Liver (tissue), 3 donors: ENCODE measurements around the gene CTTN.

ENCODE experiments used
- JUND ChIP-seq, 2 donors: IDR thresholded peaks; 2 replicates each; pipeline ENCODE4 v1.6.1; 2016; ENCODE audit warnings: antibody characterized with exemption in 2 of 2
- TF ChIP-seq, protein P1 (sequence below): fragments of 150-350 bp; IDR thresholded peaks from 2 replicates; pipeline ENCODE4 v1.5.1; 2017; ENCODE audit warnings: improper control_type of control experiment, low read depth, low read length; ENCODE audit not compliant: missing input control
- TF ChIP-seq, protein P2 (sequence below): IDR thresholded peaks from 2 replicates; pipeline ENCODE4 v1.6.1; 2016; ENCODE audit warnings: antibody characterized with exemption
- TF ChIP-seq, protein P3 (sequence below): IDR thresholded peaks from 2 replicates; pipeline ENCODE4 v1.6.1; 2016; ENCODE audit warnings: antibody characterized with exemption, mild to moderate bottlenecking
- donor health status: healthy.
- donor health status: healthy.

DNA sequence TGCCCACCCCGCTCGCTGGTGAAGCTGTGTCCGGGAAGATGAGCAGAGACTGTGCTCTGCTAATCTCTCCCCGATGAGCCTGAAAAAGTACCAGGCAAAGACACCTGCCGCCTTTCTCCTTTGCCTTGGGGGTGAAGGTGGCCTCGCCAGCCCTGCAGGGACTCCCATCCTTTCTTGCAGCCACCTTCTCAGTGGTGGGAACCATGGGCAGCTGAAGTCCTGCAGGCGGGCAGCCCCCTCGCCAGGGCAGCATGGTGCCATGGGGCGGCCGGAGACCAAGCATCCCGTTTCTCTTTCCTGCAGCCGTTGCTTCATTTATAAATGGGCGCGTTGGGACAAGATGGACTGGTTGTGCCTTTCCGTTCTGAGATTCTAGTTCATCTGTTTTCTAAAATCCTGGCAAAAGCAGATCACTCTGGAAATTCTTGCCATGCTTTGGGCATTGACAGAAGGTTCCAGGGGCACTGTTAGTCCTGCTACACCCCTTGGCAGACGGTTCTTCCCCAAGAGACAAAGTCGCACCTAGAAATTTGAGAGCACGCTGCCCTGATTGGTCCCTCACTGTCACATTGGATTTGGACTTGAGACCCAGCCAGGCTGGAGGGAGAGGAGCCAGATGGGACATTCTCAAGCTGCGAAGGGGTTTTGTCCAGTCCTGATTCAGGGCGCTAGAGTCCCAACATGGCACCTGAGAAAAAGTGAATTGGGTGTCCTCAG is 7.5 kb downstream of the CTTN start:
- TF ChIP-seq JUND (IDR thresholded peaks at IDR 0.05) = no peak
- TF ChIP-seq, protein P1, sequence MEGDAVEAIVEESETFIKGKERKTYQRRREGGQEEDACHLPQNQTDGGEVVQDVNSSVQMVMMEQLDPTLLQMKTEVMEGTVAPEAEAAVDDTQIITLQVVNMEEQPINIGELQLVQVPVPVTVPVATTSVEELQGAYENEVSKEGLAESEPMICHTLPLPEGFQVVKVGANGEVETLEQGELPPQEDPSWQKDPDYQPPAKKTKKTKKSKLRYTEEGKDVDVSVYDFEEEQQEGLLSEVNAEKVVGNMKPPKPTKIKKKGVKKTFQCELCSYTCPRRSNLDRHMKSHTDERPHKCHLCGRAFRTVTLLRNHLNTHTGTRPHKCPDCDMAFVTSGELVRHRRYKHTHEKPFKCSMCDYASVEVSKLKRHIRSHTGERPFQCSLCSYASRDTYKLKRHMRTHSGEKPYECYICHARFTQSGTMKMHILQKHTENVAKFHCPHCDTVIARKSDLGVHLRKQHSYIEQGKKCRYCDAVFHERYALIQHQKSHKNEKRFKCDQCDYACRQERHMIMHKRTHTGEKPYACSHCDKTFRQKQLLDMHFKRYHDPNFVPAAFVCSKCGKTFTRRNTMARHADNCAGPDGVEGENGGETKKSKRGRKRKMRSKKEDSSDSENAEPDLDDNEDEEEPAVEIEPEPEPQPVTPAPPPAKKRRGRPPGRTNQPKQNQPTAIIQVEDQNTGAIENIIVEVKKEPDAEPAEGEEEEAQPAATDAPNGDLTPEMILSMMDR = no peak
- TF ChIP-seq, protein P2, sequence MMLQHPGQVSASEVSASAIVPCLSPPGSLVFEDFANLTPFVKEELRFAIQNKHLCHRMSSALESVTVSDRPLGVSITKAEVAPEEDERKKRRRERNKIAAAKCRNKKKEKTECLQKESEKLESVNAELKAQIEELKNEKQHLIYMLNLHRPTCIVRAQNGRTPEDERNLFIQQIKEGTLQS = no peak
- TF ChIP-seq, protein P3, sequence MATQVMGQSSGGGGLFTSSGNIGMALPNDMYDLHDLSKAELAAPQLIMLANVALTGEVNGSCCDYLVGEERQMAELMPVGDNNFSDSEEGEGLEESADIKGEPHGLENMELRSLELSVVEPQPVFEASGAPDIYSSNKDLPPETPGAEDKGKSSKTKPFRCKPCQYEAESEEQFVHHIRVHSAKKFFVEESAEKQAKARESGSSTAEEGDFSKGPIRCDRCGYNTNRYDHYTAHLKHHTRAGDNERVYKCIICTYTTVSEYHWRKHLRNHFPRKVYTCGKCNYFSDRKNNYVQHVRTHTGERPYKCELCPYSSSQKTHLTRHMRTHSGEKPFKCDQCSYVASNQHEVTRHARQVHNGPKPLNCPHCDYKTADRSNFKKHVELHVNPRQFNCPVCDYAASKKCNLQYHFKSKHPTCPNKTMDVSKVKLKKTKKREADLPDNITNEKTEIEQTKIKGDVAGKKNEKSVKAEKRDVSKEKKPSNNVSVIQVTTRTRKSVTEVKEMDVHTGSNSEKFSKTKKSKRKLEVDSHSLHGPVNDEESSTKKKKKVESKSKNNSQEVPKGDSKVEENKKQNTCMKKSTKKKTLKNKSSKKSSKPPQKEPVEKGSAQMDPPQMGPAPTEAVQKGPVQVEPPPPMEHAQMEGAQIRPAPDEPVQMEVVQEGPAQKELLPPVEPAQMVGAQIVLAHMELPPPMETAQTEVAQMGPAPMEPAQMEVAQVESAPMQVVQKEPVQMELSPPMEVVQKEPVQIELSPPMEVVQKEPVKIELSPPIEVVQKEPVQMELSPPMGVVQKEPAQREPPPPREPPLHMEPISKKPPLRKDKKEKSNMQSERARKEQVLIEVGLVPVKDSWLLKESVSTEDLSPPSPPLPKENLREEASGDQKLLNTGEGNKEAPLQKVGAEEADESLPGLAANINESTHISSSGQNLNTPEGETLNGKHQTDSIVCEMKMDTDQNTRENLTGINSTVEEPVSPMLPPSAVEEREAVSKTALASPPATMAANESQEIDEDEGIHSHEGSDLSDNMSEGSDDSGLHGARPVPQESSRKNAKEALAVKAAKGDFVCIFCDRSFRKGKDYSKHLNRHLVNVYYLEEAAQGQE = no peak
